Measurements from ENCODE around the gene PDZD2. TPM values are rescaled to one million over a fixed set of nuclear protein-coding genes. Genes with fewer than 3 reads are reported as not detected.
"Not testable (repeated sequence)": the region's sequence is repeated elsewhere in the genome, so short reads cannot be mapped to it uniquely, and the experiment has no call there.

Gene PDZD2
- total RNA-seq, 2 donors from 2014 or later, result 0.08 to 0.75 TPM

GRCh38 chr5:31663519-31663918 lies 24.6 kb downstream of the PDZD2 start:
- no peaks in the 10 kb centered on the region for H3K9me3 Mint-ChIP-seq
- ATAC-seq (no peak), DNase-seq (ENCODE audit: low spot score in 2 of 2) (no peak)
- H3K36me3 Mint-ChIP-seq, result no peaks in the 10 kb centered on the region
- H3K27ac Mint-ChIP-seq, result no peak overlapping the region

DNA sequence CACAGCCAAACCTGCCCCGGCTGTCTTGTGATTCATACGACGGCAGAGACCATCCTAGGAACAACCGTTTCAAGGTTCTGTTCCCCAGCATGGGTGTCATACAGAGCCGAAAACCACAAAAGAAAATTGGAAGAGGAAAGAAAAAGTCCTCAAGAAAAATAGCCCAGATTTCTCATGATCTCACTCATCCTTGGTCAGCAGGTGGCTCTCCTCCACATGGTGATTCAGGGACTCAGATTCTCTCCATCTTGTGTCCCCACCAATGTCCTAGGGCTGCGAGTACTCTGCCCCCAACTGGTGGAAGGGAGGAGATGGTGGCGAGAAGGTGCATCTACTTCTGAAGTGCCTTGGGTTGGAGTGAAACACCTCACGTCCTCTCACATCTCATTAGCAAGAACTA lies 25.6 kb downstream of the PDZD2 start:
- ATAC-seq (peak in 1 of 2 donors; percentile 51), DNase-seq (ENCODE audit: low spot score in 2 of 2) (no peak)
- Mint-ChIP-seq H3K36me3 (no peaks in the 10 kb centered on the region), H3K27ac (no peak overlapping the region), H3K9me3 (no peaks in the 10 kb centered on the region)

- Mint-ChIP-seq H3K27ac (no peak overlapping the region), H3K36me3 (no peaks in the 10 kb centered on the region), H3K9me3 (peaks cover 3 to 5% of the 10 kb centered on the region in 2 donors)
- DNase-seq (ENCODE audit: low spot score in 2 of 2) (no peak), ATAC-seq (no peak)
Measured at GRCh38 chr5:31671339-31671741, 32.4 kb downstream of the PDZD2 start.

GRCh38 chr5:31674371-31674951 lies 35.5 kb downstream of the PDZD2 start:
- ATAC-seq (no peak), DNase-seq (ENCODE audit: low spot score in 2 of 2) (no peak)
- Mint-ChIP-seq H3K9me3 (peaks cover 3 to 5% of the 10 kb centered on the region in 2 donors), H3K27ac (no peak overlapping the region), H3K36me3 (no peaks in the 10 kb centered on the region)

- Mint-ChIP-seq H3K27ac (no peak overlapping the region), H3K9me3 (peaks cover 3 to 5% of the 10 kb centered on the region in 2 donors), H3K36me3 (no peaks in the 10 kb centered on the region)
- no peak for DNase-seq (ENCODE audit: low spot score in 2 of 2)
- no peak for ATAC-seq
Measured at GRCh38 chr5:31675472-31675871, 36.5 kb downstream of the PDZD2 start.

DNA sequence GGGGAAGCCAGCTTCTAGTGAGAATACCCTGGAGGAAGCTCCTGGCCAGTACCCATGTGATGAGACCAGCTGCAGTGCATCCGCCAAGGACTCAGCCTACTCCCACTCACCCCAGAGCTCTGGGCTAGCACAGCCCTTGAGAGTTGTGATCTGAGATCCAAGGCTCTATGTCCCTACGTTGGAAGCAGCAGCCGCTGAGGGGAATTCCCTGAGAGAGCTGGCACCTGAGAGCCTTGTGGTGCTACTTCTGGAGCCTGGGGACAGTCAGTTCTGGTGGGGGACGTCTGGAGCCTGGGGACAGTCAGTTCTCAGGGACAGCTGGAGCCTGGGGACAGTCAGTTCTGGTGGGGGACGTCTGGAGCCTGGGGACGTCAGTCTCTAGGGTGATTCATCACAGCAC lies 39.2 kb downstream of the PDZD2 start:
- H3K36me3 Mint-ChIP-seq, result no peaks in the 10 kb centered on the region
- H3K27ac Mint-ChIP-seq, result no peak overlapping the region
- H3K9me3 Mint-ChIP-seq, result peaks cover 3% of the 10 kb centered on the region in 2 donors

DNA sequence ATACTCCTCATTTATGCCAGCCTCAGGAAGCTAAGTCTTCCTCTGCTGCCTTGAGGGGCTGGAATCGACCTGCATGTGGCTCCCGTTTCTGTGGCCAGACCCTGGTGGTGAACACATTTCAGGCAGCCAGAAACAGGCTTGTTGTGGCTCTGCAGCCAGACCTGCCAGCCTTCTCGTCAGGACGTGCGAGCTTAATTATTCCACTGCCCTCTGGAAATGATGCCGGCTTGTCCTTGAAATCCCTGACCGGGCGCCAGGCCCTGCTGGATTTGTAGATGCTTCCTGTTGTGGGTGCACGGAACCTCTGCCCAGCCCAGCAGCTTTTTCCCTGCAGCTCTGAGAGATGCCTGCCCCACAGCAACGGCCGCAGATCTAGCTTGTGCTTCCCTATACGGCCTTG lies 41.6 kb downstream of the PDZD2 start:
- Mint-ChIP-seq H3K9me3 (no peaks in the 10 kb centered on the region), H3K36me3 (no peaks in the 10 kb centered on the region), H3K27ac (no peak overlapping the region)
- DNase-seq (ENCODE audit: low spot score in 2 of 2) (no peak), ATAC-seq (no peak)

More for the DNA sequence above, 39.2 kb downstream of the PDZD2 start:
- ATAC-seq (no peak), DNase-seq (ENCODE audit: low spot score in 2 of 2) (no peak)

- ATAC-seq (no peak), DNase-seq (ENCODE audit: low spot score in 2 of 2) (no peak)
- Mint-ChIP-seq H3K9me3 (no peaks in the 10 kb centered on the region), H3K27ac (peak overlapping the region in 1 of 2 donors; percentile 10), H3K36me3 (no peaks in the 10 kb centered on the region)
Measured at GRCh38 chr5:31682025-31682424, 43.1 kb downstream of the PDZD2 start.

DNA sequence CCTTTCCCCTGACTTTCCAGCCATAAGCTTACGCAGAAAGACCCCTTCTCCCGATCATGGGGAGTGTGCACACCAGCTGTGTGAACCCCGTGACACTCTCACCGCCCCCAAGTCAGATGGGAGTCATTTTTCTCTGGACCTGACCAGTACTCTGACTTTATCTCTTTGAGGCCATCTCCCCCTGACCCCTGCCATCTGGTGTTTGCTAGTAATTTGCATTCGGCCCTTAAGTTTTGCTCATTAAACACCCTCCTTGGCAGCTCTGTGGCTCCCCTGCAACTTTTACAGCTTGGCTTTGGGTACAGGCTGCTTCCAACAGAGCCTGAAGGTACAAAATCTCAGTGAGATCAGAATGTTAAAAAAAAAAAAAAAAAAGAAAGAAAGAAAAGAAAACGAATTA lies 43.9 kb downstream of the PDZD2 start:
- H3K36me3 Mint-ChIP-seq, result no peaks in the 10 kb centered on the region
- H3K9me3 Mint-ChIP-seq, result no peaks in the 10 kb centered on the region
- ATAC-seq, result no peak

GRCh38 chr5:31688515-31689092 lies 49.7 kb downstream of the PDZD2 start:
- DNase-seq (ENCODE audit: low spot score in 2 of 2), result no peak
- Mint-ChIP-seq H3K27ac (no peak overlapping the region), H3K9me3 (no peaks in the 10 kb centered on the region), H3K36me3 (no peaks in the 10 kb centered on the region)
- ATAC-seq, result no peak

More for the DNA sequence above, 43.9 kb downstream of the PDZD2 start:
- H3K27ac Mint-ChIP-seq, result no peak overlapping the region
- no peak for DNase-seq (ENCODE audit: low spot score in 2 of 2)

DNA sequence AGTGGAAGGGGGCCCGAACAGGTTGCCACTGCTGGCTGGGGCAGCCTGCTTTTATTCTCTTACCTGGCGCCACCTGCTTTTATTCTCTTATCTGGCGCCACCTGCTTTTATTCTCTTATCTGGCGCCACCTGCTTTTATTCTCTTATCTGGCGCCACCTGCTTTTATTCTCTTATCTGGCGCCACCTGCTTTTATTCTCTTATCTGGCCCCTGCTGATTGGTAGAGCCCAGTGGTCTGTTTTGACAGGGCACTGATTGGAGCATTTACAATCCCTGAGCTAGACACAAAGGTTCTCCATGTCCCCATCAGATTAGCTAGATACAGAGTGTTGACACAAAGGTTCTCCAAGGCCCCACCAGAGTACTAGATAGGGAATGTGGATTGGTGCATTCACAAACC lies 52.5 kb downstream of the PDZD2 start:
- H3K9me3 Mint-ChIP-seq; H3K27ac Mint-ChIP-seq; H3K36me3 Mint-ChIP-seq; ATAC-seq; DNase-seq (ENCODE audit: low spot score in 2 of 2): not testable (repeated sequence)

DNA sequence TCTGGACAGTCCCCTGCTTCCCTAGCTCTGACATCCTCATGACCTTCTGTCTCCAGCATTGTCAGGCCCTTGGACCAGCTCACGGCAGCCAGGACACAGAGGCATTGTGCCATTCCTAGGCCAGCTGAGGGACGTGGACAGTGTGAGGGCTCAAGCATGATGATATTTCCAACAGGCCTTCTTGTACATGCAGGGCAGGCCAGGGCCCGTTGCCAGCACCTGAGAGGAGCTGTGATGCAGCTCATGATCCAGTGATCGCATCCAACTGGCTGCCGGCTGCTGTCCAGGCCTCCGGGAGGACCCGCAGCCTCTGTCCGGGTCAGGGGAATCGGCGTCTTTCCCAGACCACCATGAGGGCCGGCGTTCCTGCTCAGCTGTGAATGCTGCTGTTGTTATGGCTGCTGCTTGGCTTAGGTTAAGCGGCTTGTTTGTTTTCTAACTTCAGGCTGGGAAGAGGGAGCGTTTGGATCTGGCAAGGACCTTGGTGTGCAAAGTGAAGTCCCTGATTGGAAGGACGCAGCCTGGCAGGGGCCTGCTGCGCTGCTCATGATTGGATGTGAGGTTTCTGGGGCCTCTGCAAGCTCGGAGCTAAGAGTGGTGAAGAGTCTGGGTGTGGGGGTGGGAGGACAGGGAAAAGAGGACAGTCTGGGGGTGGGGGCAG lies 53.8 kb downstream of the PDZD2 start:
- DNase-seq (ENCODE audit: low spot score in 2 of 2) (no peak), ATAC-seq (no peak)
- no peak overlapping the region for H3K27ac Mint-ChIP-seq
- no peaks in the 10 kb centered on the region for H3K9me3 Mint-ChIP-seq
- no peaks in the 10 kb centered on the region for H3K36me3 Mint-ChIP-seq

GRCh38 chr5:31698673-31699072 lies 59.7 kb downstream of the PDZD2 start:
- DNase-seq (ENCODE audit: low spot score in 2 of 2) (no peak), ATAC-seq (no peak)
- Mint-ChIP-seq H3K27ac (no peak overlapping the region), H3K9me3 (no peaks in the 10 kb centered on the region), H3K36me3 (no peaks in the 10 kb centered on the region)

- DNase-seq (ENCODE audit: low spot score in 2 of 2) (no peak), ATAC-seq (no peak)
- Mint-ChIP-seq H3K36me3 (no peaks in the 10 kb centered on the region), H3K9me3 (no peaks in the 10 kb centered on the region), H3K27ac (no peak overlapping the region)
Measured at GRCh38 chr5:31701642-31702299, 62.8 kb downstream of the PDZD2 start.

DNA sequence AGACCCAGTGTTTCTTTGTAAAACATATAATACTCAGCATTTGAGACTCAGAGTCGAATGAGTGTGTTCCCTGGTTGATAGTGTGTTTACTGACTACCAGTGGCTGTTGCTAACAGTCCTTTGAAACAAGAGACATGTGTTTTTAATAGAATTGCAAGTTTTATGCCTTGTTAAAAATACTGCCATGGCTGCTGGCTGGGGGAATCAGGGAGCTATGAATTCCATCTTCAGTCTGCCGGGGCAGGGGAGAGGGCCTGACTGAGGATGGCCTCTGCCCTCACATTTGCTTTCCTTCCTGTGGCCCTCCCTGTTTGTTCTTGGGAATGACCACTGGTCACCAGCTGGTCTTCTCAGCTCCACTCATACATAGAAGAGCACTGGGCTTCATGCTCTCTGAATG lies 63.8 kb downstream of the PDZD2 start:
- ATAC-seq (no peak), DNase-seq (ENCODE audit: low spot score in 2 of 2) (no peak)
- Mint-ChIP-seq H3K27ac (no peak overlapping the region), H3K9me3 (no peaks in the 10 kb centered on the region), H3K36me3 (no peaks in the 10 kb centered on the region)

DNA sequence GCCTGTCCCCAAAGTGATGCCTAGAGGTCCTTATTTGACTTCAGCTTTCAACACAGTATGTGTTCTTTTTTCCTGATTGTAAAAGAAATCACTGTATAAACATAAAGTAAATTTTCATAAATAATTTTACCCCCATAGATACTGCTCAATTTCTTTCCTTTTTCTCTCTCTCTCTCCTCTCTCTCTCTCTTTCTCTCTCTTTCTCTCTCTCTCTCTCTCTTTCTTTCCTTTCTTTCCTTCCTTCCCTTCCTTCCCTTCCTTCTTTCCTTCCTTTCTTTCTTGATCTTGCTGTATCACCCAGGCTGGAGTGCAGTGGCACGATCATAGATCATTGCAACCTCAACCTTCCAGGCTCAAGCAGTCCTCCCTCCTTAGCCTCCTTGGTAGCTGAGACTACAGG lies 64.8 kb downstream of the PDZD2 start:
- H3K27ac Mint-ChIP-seq, result peak overlapping the region in 1 of 2 donors; percentile 1
- H3K9me3 Mint-ChIP-seq, result no peaks in the 10 kb centered on the region
- no peak for ATAC-seq
- H3K36me3 Mint-ChIP-seq, result no peaks in the 10 kb centered on the region
- no peak for DNase-seq (ENCODE audit: low spot score in 2 of 2)

DNA sequence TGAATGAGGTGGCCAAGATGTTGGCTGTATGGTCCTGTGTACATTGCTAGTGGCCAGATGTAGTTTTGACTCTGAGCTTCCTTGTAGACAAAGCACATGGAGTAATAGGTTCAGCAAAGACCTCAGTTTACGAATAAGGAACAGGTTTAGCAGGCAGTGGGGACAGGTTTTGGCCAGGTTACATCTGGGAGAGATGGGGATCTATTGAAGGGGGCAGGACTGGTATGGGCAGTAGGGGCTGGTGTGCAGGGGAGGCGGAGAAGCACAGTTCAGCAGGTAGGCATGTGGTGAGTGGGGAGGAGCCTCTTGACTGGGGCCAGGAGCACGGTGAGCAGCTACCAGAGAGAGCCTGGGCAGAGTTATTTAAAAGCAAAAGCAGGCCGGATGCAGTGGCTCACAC lies 67.3 kb downstream of the PDZD2 start:
- H3K27ac Mint-ChIP-seq, result peak overlapping the region in 1 of 2 donors; percentile 6
- no peak for DNase-seq (ENCODE audit: low spot score in 2 of 2)
- no peaks in the 10 kb centered on the region for H3K36me3 Mint-ChIP-seq
- no peaks in the 10 kb centered on the region for H3K9me3 Mint-ChIP-seq
- no peak for ATAC-seq
